Aorta (tissue), 5 donors: ENCODE data around the gene ACVR1B. TPM values are rescaled to one million over a fixed set of nuclear protein-coding genes. Genes with fewer than 3 reads are reported as not detected.
A peak's percentile ranks its signal among the peaks of the same experiment; 100 is the strongest.
"Not testable (repeated sequence)": the region's sequence is repeated elsewhere in the genome, so short reads cannot be mapped to it uniquely, and the experiment has no call there.

Source experiments
- ATAC-seq: fragments of 200-7000 bp; cut with Tn5 transposase; one replicate; pipeline ENCODE4 v1.9.1; 2022; ENCODE audit warnings: moderate library complexity; ENCODE audit not compliant: low FRiP score
- DNase-seq, 2 donors: peaks; one replicate each; pipeline ENCODE4 v3.0.0-alpha.2; 2020
- H3K27ac ChIP-seq, 2 donors: one replicate each; pipeline ENCODE4 v1.5.1; 2013; ENCODE audit warnings: low read length in 2 of 2, mild to moderate bottlenecking in 2 of 2, moderate library complexity in 2 of 2, control low read depth in 1 of 2, inconsistent platforms in 1 of 2, low read depth in 1 of 2
- H3K27me3 ChIP-seq, 2 donors: one replicate each; pipeline ENCODE4 v1.6.1; 2013; ENCODE audit warnings: control low read depth in 1 of 2, low read length in 1 of 2, mild to moderate bottlenecking in 1 of 2, moderate library complexity in 1 of 2; ENCODE audit not compliant: insufficient read depth in 2 of 2, control insufficient read depth in 1 of 2
- H3K36me3 ChIP-seq, 2 donors: one replicate each; pipeline ENCODE4 v1.6.1; 2013; ENCODE audit warnings: control low read depth in 1 of 2, low read length in 1 of 2, mild to moderate bottlenecking in 1 of 2; ENCODE audit not compliant: insufficient read depth in 2 of 2, control insufficient read depth in 1 of 2
- H3K4me1 ChIP-seq, 2 donors: one replicate each; pipeline ENCODE4 v1.6.1; 2013; ENCODE audit warnings: low read length in 2 of 2, control low read depth in 1 of 2, mild to moderate bottlenecking in 1 of 2, moderate library complexity in 1 of 2; ENCODE audit not compliant: insufficient read depth in 2 of 2, control insufficient read depth in 1 of 2
- H3K4me3 ChIP-seq, 2 donors: one replicate each; pipeline ENCODE4 v1.5.1; 2013; ENCODE audit warnings: low read length in 2 of 2, control low read depth in 1 of 2, mild to moderate bottlenecking in 1 of 2
- H3K9me3 ChIP-seq: one replicate; pipeline ENCODE4 v1.6.1; 2013; ENCODE audit warnings: mild to moderate bottlenecking, low read length; ENCODE audit not compliant: control insufficient read depth
- WGBS, 2 donors: extraction: QIAGEN DNeasy Blood & Tissue Kit; methylation state at CpG; one replicate each; pipeline ENCODE4 v1.1.7; 2013; 5-methylcytosine and 5-hydroxymethylcytosine counted together
- intact Hi-C, 2 donors: fragments of 100-400 bp; cut with DNase I; formaldehyde crosslinking; loops; one replicate each; pipeline versions ENCODE4 v1.14.2 to v1.15.0; 2022
- polyA plus RNA-seq, 2 donors: library from polyadenylated mRNA; stranded (reverse); fragments of 200-250 nt; gene quantifications; one replicate each; pipeline ENCODE4 v1.2.3, GENCODE V29; 2013
- total RNA-seq, 2 donors: library from RNA; stranded (reverse); fragmentation: NEBNext Ultra II Directional; extraction: Animal tissue kit (Norgen Biotek cat#: 25700); gene quantifications; one replicate each; pipeline ENCODE4 v1.2.1, GENCODE V29; 2021
- donor health status: healthy with polysubstance abuse.
- donor health status: Bipolar disorder and iron deficiency.
- donor health status: DM: no; HTN: no; CAD: no.
- donor health status: DM: no; HTN: no; CAD: no.
- donor health status: DM: yes; HTN: yes; CAD: no.

ACVR1B gene
- total and polyA plus RNA-seq, 4 donors, result 2.3 to 24.5 (median 15.4) TPM

DNA sequence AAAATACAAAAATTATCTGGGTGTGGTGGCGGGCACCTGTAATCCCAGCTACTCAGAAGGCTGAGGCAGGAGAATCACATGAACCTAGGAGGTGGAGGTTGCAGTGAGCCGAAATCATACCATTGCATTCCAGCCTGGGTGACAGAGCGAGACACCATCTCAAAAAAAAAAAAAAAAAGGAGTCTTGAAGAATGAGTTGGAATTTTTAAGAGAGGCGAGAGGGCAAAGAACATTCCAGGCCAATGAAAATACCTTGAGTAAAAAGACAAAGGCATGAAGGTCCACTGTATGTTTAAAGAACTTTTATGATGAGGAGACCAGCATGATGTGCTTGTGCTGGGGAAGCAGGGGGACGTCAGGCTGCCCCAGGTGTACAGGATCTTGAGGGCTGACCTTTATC is 27.8 kb downstream of the ACVR1B start:
- H3K9me3 ChIP-seq, H3K27ac ChIP-seq, intact Hi-C loops, H3K4me3 ChIP-seq, H3K4me1 ChIP-seq, DNase-seq, ATAC-seq, H3K27me3 ChIP-seq: not testable (repeated sequence)
- peaks cover 7 to 13% of the 10 kb centered on the region in 2 donors for H3K36me3 ChIP-seq
- 64 to 72% methylated on average over 5 of the region's 5 CpGs for WGBS, 2 donors

DNA sequence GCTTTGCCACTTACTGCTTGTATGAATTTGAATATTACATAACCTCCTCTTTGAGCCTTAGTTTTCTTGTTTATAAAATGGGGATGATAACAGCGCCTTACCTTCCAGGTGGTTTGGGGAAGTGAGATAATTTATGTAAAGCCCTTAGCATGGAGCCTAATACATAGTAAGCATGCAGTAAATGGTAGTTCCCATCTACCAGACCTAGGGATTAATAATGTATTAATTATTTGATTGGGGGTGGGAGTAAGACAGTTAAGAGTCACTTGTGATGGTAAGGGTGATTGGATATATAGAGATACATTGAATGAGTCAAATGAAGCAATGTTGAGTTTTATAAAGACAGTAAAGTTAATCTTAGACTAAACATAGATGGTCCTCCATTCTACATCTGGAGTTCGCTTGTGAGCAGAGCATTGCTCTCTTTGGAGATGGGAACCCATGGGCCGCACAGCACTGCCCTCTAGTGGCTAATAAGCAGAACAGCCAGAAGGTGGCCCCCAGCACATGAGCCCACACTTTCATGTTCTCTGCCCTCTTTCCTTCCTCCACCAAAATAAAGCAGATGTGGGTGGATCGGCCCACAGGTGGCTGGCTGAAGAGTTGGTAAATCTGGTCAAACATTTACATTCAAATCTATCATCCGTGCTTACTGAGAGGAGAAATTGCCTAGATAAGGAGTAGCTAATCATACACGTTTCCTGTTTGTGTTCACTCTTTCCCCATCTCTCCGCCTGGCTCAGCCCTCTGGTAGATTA is 28.7 kb downstream of the ACVR1B start:
- WGBS, 2 donors, result 40 to 42% methylated on average over 7 of the region's 7 CpGs
- DNase-seq (peak in 1 of 2 donors; percentile 56), ATAC-seq (peak; percentile 94)
- Histone ChIP-seq H3K9me3 (peaks cover 1% of the 10 kb centered on the region), H3K4me3 (no peak overlapping the region), H3K27ac (no peak overlapping the region), H3K4me1 (no peaks in the 10 kb centered on the region), H3K36me3 (peaks cover 7 to 17% of the 10 kb centered on the region in 2 donors), H3K27me3 (no peaks in the 10 kb centered on the region)
- intact Hi-C loops, result loop anchor here in 1 of 2 donors (5.0 kb wide), 1 partner anchor 83 kb away; no protein-coding TSS in a partner anchor

DNA sequence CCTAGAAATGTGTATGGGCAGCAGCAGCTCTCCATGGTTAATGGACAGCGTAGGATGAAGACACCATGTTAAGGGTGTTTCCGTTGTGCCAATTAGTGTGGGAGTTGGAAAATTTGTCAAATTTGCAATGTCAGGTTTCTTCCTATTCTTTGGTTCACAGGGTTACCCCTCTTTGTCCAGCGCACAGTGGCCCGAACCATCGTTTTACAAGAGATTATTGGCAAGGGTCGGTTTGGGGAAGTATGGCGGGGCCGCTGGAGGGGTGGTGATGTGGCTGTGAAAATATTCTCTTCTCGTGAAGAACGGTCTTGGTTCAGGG is 29.3 kb downstream of the ACVR1B start:
- no peak overlapping the region for H3K27ac ChIP-seq
- H3K4me1 ChIP-seq, result no peaks in the 10 kb centered on the region
- no peak for DNase-seq
- intact Hi-C loops, result loop anchor here in 1 of 2 donors (5.0 kb wide), 1 partner anchor 83 kb away; no protein-coding TSS in a partner anchor
- H3K27me3 ChIP-seq, result no peaks in the 10 kb centered on the region
- ATAC-seq, result no peak
- peaks cover 9 to 17% of the 10 kb centered on the region in 2 donors for H3K36me3 ChIP-seq
- H3K4me3 ChIP-seq, result no peak overlapping the region
- H3K9me3 ChIP-seq, result peaks cover 1% of the 10 kb centered on the region
- WGBS, 2 donors, result 87 to 90% methylated on average over 10 of the region's 10 CpGs

DNA sequence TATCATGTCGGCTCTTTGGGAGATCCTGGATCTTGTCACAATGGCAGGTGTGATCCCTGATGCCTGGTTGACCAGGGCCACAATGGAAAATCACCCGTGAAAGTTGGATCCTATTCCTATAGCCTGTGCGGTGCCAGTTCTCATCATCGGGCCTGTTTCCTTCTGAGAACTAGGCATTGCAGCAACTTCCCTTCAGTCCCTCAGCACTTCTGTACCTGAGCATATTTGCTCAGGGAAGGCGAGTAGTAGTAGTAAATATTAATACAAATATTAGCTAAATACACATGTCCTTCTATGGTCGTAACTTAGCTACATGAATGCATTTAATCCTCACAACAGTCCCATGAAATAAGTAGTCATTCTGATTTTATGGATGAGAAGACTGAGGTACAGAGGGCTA is 33.2 kb downstream of the ACVR1B start:
- H3K27ac ChIP-seq, result no peak overlapping the region
- DNase-seq, result no peak
- 84 to 86% methylated on average over 6 of the region's 6 CpGs for WGBS, 2 donors
- no peak for ATAC-seq
- no peaks in the 10 kb centered on the region for H3K27me3 ChIP-seq
- H3K9me3 ChIP-seq, result peaks cover 1% of the 10 kb centered on the region
- no peak overlapping the region for H3K4me3 ChIP-seq
- H3K4me1 ChIP-seq, result no peaks in the 10 kb centered on the region
- intact Hi-C loops, result loop anchor here in 1 of 2 donors (5.0 kb wide), 1 partner anchor 87 kb away; no protein-coding TSS in a partner anchor
- H3K36me3 ChIP-seq, result peaks cover 14 to 18% of the 10 kb centered on the region in 2 donors

- Histone ChIP-seq H3K4me1 (no peaks in the 10 kb centered on the region), H3K36me3 (peaks cover 14 to 18% of the 10 kb centered on the region in 2 donors), H3K9me3 (peaks cover 1% of the 10 kb centered on the region), H3K27ac (no peak overlapping the region), H3K4me3 (no peak overlapping the region), H3K27me3 (no peaks in the 10 kb centered on the region)
- DNase-seq (no peak), ATAC-seq (no peak)
- intact Hi-C loops, result no loop called here
- WGBS, 2 donors, result 86 to 89% methylated on average over 9 of the region's 9 CpGs
Observed at GRCh38 chr12:51985154-51985835, 33.8 kb downstream of the ACVR1B start.

GRCh38 chr12:51986834-51987233 is 35.3 kb downstream of the ACVR1B start:
- DNase-seq (no peak), ATAC-seq (no peak)
- WGBS, 2 donors, result 67 to 77% methylated on average over 8 of the region's 8 CpGs
- Histone ChIP-seq H3K27me3 (no peaks in the 10 kb centered on the region), H3K36me3 (peaks cover 14 to 18% of the 10 kb centered on the region in 2 donors), H3K4me3 (no peak overlapping the region), H3K9me3 (peaks cover 1% of the 10 kb centered on the region), H3K4me1 (no peaks in the 10 kb centered on the region), H3K27ac (no peak overlapping the region)
- intact Hi-C loops, result no loop called here

DNA sequence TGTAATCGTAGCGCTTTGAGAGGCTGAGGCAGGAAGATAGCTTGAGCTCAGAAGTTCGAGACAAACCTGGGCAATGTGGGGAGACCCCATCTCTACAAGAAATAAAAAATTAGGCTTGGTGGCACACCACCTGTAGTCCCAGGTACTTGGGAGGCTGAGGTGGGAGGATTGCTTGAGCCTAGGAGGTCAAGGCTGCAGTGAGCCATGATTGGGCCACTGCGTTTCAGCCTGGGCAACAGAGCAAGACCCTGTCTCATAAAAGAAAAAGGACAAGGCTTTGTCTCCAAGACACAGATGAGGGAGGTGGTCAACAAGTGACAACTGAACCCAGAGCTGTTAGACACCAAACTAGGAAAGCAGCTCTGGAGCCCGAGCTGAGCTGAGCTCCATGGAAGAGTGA is 40.7 kb downstream of the ACVR1B start:
- no peak for ATAC-seq
- no peak for DNase-seq
- H3K27me3 ChIP-seq, result no peaks in the 10 kb centered on the region
- WGBS, 2 donors, result 82 to 83% methylated on average over 5 of the region's 5 CpGs
- no peak overlapping the region for H3K27ac ChIP-seq
- no peaks in the 10 kb centered on the region for H3K9me3 ChIP-seq
- intact Hi-C loops, result no loop called here
- H3K4me1 ChIP-seq, result no peaks in the 10 kb centered on the region
- H3K4me3 ChIP-seq, result no peak overlapping the region
- peaks cover 0 to 3% of the 10 kb centered on the region in 2 donors for H3K36me3 ChIP-seq

- Histone ChIP-seq H3K27ac (no peak overlapping the region), H3K36me3 (peaks cover 0 to 5% of the 10 kb centered on the region in 2 donors), H3K27me3 (no peaks in the 10 kb centered on the region), H3K4me3 (no peak overlapping the region), H3K4me1 (no peaks in the 10 kb centered on the region), H3K9me3 (no peaks in the 10 kb centered on the region)
- 92 to 94% methylated on average over 16 to 17 of the region's 17 CpGs for WGBS, 2 donors
- intact Hi-C loops, result no loop called here
- no peak for DNase-seq
- no peak for ATAC-seq
Observed at GRCh38 chr12:51994539-51994820, 43.0 kb downstream of the ACVR1B start.

DNA sequence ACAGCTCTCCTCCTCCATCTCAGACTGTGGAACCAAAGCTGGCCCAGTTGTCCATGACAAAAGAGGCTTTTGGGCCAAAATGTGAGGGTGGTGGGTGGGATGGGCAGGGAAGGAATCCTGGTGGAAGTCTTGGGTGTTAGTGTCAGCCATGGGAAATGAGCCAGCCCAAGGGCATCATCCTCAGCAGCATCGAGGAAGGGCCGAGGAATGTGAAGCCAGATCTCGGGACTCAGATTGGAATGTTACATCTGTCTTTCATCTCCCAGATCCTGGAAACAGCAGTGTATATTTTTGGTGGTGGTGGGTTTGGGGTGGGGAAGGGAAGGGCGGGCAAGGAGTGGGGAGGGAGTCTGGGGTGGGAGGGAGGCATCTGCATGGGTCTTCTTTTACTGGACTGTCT is 43.5 kb downstream of the ACVR1B start:
- intact Hi-C loops, result no loop called here
- Histone ChIP-seq H3K36me3 (peaks cover 0 to 5% of the 10 kb centered on the region in 2 donors), H3K4me1 (no peaks in the 10 kb centered on the region), H3K27me3 (no peaks in the 10 kb centered on the region), H3K4me3 (no peak overlapping the region), H3K27ac (no peak overlapping the region), H3K9me3 (no peaks in the 10 kb centered on the region)
- 55 to 71% methylated on average over 4 of the region's 4 CpGs for WGBS, 2 donors
- no peak for ATAC-seq
- DNase-seq, result no peak
